K562 (cell line): ENCODE data around the gene CDCA5. TPM values are rescaled to one million over a fixed set of nuclear protein-coding genes. Genes with fewer than 3 reads are reported as not detected.

Source experiments
- AFF4 ChIP-seq: sonication (generic); formaldehyde crosslinking; IDR thresholded peaks from 2 replicates; pipeline ENCODE4 v1.8.0; 2023; ENCODE audit warnings: mild to moderate bottlenecking, missing genetic modification reagents
- DNMT1 ChIP-seq: fragments of 450-650 bp; IDR thresholded peaks from 2 replicates; pipeline ENCODE4 v1.6.1; 2016; ENCODE audit warnings: antibody characterized with exemption, mild to moderate bottlenecking
- FOXA3 ChIP-seq, 2 experiments: fragments of 450-650 bp in 1 of 2; sonication (generic) in 1 of 2; formaldehyde crosslinking; IDR thresholded peaks in 1 of 2; conservative IDR thresholded peaks in 1 of 2; 2 replicates each; pipeline versions ENCODE4 v1.4.0 to v1.8.0; 2020 to 2022; ENCODE audit warnings: mild to moderate bottlenecking in 2 of 2, missing genetic modification reagents in 1 of 2
- GATA2 ChIP-seq: sonication (generic); formaldehyde crosslinking; IDR thresholded peaks from 2 replicates; pipeline ENCODE4 v1.4.0; 2020; ENCODE audit warnings: mild to moderate bottlenecking, missing genetic modification reagents
- KAT8 ChIP-seq: fragments of 450-650 bp; IDR thresholded peaks from 2 replicates; pipeline ENCODE4 v1.6.1; 2016; ENCODE audit warnings: low read depth, mild to moderate bottlenecking
- MAFK ChIP-seq: IDR thresholded peaks from 2 replicates; pipeline ENCODE4 v1.6.1; 2011; ENCODE audit warnings: low read length, improper control_type of control experiment
- NCOR1 ChIP-seq: fragments of 450-650 bp; IDR thresholded peaks from 2 replicates; pipeline ENCODE4 v1.6.1; 2016; ENCODE audit warnings: mild to moderate bottlenecking, moderate library complexity
- NR3C1 ChIP-seq: sonication (generic); formaldehyde crosslinking; IDR thresholded peaks from 2 replicates; pipeline ENCODE4 v1.8.1; 2022; ENCODE audit warnings: missing genetic modification reagents
- PKNOX1 ChIP-seq: fragments of 450-650 bp; IDR thresholded peaks from 2 replicates; pipeline ENCODE4 v1.6.1; 2016
- PRMT5 ChIP-seq: sonication (generic); formaldehyde crosslinking; IDR thresholded peaks from 2 replicates; pipeline ENCODE4 v1.5.0; 2020; ENCODE audit warnings: missing genetic modification reagents
- PYGO2 ChIP-seq: fragments of 450-650 bp; IDR thresholded peaks from 2 replicates; pipeline ENCODE4 v1.6.1; 2016; ENCODE audit warnings: mild to moderate bottlenecking, missing genetic modification characterization, moderate library complexity, missing compliant biosample characterization
- RCOR1 ChIP-seq, 2 experiments: IDR thresholded peaks; 2 replicates each; pipeline ENCODE4 v1.6.1; 2012; ENCODE audit warnings: low read depth in 2 of 2, low read length in 2 of 2, borderline replicate concordance in 1 of 2, improper control_type of control experiment in 1 of 2
- RFX7 ChIP-seq: fragments of 250-450 bp; sonication (Bioruptor Pico); IDR thresholded peaks from 2 replicates; pipeline ENCODE4 v1.5.1; 2021; ENCODE audit warnings: mild to moderate bottlenecking
- TFAP4 ChIP-seq: sonication (generic); formaldehyde crosslinking; IDR thresholded peaks from 2 replicates; pipeline ENCODE4 v1.8.0; 2022; ENCODE audit warnings: missing genetic modification reagents, mild to moderate bottlenecking, moderate library complexity, borderline replicate concordance
- ZBTB1 ChIP-seq: sonication (generic); formaldehyde crosslinking; IDR thresholded peaks from 2 replicates; pipeline ENCODE4 v1.8.1; 2023; ENCODE audit warnings: missing genetic modification reagents, low read depth, mild to moderate bottlenecking, borderline replicate concordance
- ZNF274 ChIP-seq: IDR thresholded peaks from 2 replicates; pipeline ENCODE4 v1.6.1; 2011; ENCODE audit warnings: low read depth, mild to moderate bottlenecking, low read length, moderate library complexity, borderline replicate concordance
- ZNF583 ChIP-seq: fragments of 250-450 bp; sonication (Bioruptor Pico); IDR thresholded peaks from 2 replicates; pipeline ENCODE4 v1.4.0; 2020
- polyA plus RNA-seq, 8 experiments: library from polyadenylated mRNA; depleted of rRNA in 4 of 8; stranded (reverse) in 5 of 8; unstranded in 3 of 8; fragments of >200 nt; fragmentation: Nextera tagmentation in 2 of 8; fragmentation: Illumina TruSeq in 1 of 8; extraction: Ambion mirVana in 2 of 8; extraction: Trizol in 1 of 8; gene quantifications; 2 replicates each; pipeline versions ENCODE4 v1.2.1 to v1.2.3, GENCODE V29; 2011 to 2014; ENCODE audit warnings: inconsistent platforms in 1 of 8, missing spikeins in 1 of 8
- total RNA-seq, 7 experiments: library from RNA; depleted of rRNA in 6 of 7; stranded (reverse); fragments of >200 nt in 6 of 7; fragmentation: Illumina TruSeq in 2 of 7; extraction: Trizol in 2 of 7; gene quantifications; 2 replicates each; pipeline versions ENCODE4 v1.2.1 to v1.2.3, GENCODE V29; 2011 to 2021; ENCODE audit warnings: low replicate concordance in 1 of 7
- TF ChIP-seq, protein P1 (sequence below): fragments of 450-650 bp; IDR thresholded peaks from 2 replicates; pipeline ENCODE4 v1.6.1; 2017; ENCODE audit warnings: antibody characterized with exemption, mild to moderate bottlenecking

Gene CDCA5
- total and polyA plus RNA-seq, 9 of the 15 experiments (the other 6 are each of a cell fraction or from before 2014, with no cell fraction given) = 18.9 to 94.3 (median 64.6) TPM

- TF ChIP-seq RFX7 (CRISPR knock-in tag) = no peak
- no peak for TF ChIP-seq FOXA3 (CRISPR knock-in tag; conservative IDR thresholded peaks at IDR 0.05 in 1 of 2, IDR thresholded peaks at IDR 0.05 in 1 of 2)
- peak; percentile 68 for TF ChIP-seq ZBTB1 (CRISPR knock-in tag)
- TF ChIP-seq NCOR1 = peak; percentile 45
- peak; percentile 80 for TF ChIP-seq AFF4 (CRISPR knock-in tag)
- no peak for TF ChIP-seq GATA2 (CRISPR knock-in tag)
- TF ChIP-seq KAT8 = no peak
- no peak for TF ChIP-seq DNMT1
- no peak for TF ChIP-seq MAFK
- no peak for TF ChIP-seq PYGO2 (tag)
- no peak for TF ChIP-seq ZNF583 (CRISPR knock-in tag)
- TF ChIP-seq TFAP4 (CRISPR knock-in tag) = peak; percentile 76
- no peak for TF ChIP-seq ZNF274
- TF ChIP-seq NR3C1 (CRISPR knock-in tag) = no peak
- TF ChIP-seq PRMT5 (CRISPR knock-in tag) = 0 out of 2 replicates have a peak, but pooled peaks have one; percentile 20
- peak in 1 of 2 experiments; percentile 38; a peak in 1 of 4 replicates for TF ChIP-seq RCOR1 (IDR thresholded peaks at IDR 0.05; ENCODE audit: borderline replicate concordance in 1 of 2, low read depth in 2 of 2, low read length in 2 of 2)
- TF ChIP-seq, protein P1, sequence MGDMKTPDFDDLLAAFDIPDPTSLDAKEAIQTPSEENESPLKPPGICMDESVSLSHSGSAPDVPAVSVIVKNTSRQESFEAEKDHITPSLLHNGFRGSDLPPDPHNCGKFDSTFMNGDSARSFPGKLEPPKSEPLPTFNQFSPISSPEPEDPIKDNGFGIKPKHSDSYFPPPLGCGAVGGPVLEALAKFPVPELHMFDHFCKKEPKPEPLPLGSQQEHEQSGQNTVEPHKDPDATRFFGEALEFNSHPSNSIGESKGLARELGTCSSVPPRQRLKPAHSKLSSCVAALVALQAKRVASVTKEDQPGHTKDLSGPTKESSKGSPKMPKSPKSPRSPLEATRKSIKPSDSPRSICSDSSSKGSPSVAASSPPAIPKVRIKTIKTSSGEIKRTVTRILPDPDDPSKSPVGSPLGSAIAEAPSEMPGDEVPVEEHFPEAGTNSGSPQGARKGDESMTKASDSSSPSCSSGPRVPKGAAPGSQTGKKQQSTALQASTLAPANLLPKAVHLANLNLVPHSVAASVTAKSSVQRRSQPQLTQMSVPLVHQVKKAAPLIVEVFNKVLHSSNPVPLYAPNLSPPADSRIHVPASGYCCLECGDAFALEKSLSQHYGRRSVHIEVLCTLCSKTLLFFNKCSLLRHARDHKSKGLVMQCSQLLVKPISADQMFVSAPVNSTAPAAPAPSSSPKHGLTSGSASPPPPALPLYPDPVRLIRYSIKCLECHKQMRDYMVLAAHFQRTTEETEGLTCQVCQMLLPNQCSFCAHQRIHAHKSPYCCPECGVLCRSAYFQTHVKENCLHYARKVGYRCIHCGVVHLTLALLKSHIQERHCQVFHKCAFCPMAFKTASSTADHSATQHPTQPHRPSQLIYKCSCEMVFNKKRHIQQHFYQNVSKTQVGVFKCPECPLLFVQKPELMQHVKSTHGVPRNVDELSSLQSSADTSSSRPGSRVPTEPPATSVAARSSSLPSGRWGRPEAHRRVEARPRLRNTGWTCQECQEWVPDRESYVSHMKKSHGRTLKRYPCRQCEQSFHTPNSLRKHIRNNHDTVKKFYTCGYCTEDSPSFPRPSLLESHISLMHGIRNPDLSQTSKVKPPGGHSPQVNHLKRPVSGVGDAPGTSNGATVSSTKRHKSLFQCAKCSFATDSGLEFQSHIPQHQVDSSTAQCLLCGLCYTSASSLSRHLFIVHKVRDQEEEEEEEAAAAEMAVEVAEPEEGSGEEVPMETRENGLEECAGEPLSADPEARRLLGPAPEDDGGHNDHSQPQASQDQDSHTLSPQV = peak; percentile 62; the same call in 1 of the 2 replicates
- TF ChIP-seq PKNOX1 = peak; percentile 49; the same call in 1 of the 2 replicates
Observed at GRCh38 chr11:65112546-65113360, 28.9 kb upstream of the CDCA5 start (continued).
